Measurements from ENCODE around the gene TMEM132A.
"Not testable (repeated sequence)": the region's sequence is repeated elsewhere in the genome, so short reads cannot be mapped to it uniquely, and the experiment has no call there.

Gene TMEM132A

GRCh38 chr11:60974316-60974715 lies 50.1 kb downstream of the TMEM132A start:
- not testable (repeated sequence) for H3K9me3 ChIP-seq (ENCODE audit: insufficient read depth, low read depth, low read length); DNase-seq; H2BK120ac ChIP-seq (ENCODE audit: insufficient read depth, low read length, poor library complexity); H3K14ac ChIP-seq (ENCODE audit: low read length); H2AK5ac ChIP-seq (ENCODE audit: low read length); H3K18ac ChIP-seq (ENCODE audit: low read length); H3K27me3 ChIP-seq (ENCODE audit: insufficient read depth, low read length); H3K36me3 ChIP-seq (ENCODE audit: control insufficient read depth in 1 of 2, insufficient read depth in 2 of 2, low read length in 2 of 2); H3K79me1 ChIP-seq (ENCODE audit: low read length); H4K8ac ChIP-seq (ENCODE audit: low read depth, low read length); H3K27ac ChIP-seq (ENCODE audit: low read depth, low read length); H4K91ac ChIP-seq (ENCODE audit: low read depth, low read length); H2AFZ ChIP-seq (ENCODE audit: insufficient read depth, low read length, poor library complexity); H3K4ac ChIP-seq (ENCODE audit: low read depth, low read length); H3K4me2 ChIP-seq (ENCODE audit: low read length); H3K79me2 ChIP-seq (ENCODE audit: control insufficient read depth, insufficient read depth, low read length, poor library complexity); H3K23ac ChIP-seq (ENCODE audit: low read length); H3K9ac ChIP-seq (ENCODE audit: low read length); H2BK12ac ChIP-seq (ENCODE audit: low read length); H2BK5ac ChIP-seq (ENCODE audit: low read depth, low read length, poor library complexity); H3K4me1 ChIP-seq (ENCODE audit: control insufficient read depth in 1 of 2, insufficient read depth in 2 of 2, low read length in 2 of 2); H3K4me3 ChIP-seq (ENCODE audit: low read depth, low read length); H4K12ac ChIP-seq (ENCODE audit: low read depth, low read length)
- WGBS (ENCODE audit: extremely low coverage, insufficient coverage, insufficient read length): no CpG with 5 or more reads among the region's 13 CpGs

- Histone ChIP-seq H3K9me3 (ENCODE audit: insufficient read depth, low read depth, low read length) (no peaks in the 10 kb centered on the region), H4K91ac (ENCODE audit: low read depth, low read length) (no peak overlapping the region), H3K27me3 (ENCODE audit: insufficient read depth, low read length) (no peaks in the 10 kb centered on the region), H3K23ac (ENCODE audit: low read length) (no peak overlapping the region), H3K4me2 (ENCODE audit: low read length) (no peak overlapping the region), H2AFZ (ENCODE audit: insufficient read depth, low read length, poor library complexity) (no peak overlapping the region), H3K18ac (ENCODE audit: low read length) (no peak overlapping the region), H3K36me3 (ENCODE audit: control insufficient read depth in 1 of 2, insufficient read depth in 2 of 2, low read length in 2 of 2) (no peaks in the 10 kb centered on the region), H2BK12ac (ENCODE audit: low read length) (no peak overlapping the region), H3K4me3 (ENCODE audit: low read depth, low read length) (no peak overlapping the region), H4K8ac (ENCODE audit: low read depth, low read length) (no peak overlapping the region), H3K9ac (ENCODE audit: low read length) (no peak overlapping the region), H3K79me1 (ENCODE audit: low read length) (no peaks in the 10 kb centered on the region), H3K79me2 (ENCODE audit: control insufficient read depth, insufficient read depth, low read length, poor library complexity) (no peaks in the 10 kb centered on the region), H3K4ac (ENCODE audit: low read depth, low read length) (no peak overlapping the region), H2BK120ac (ENCODE audit: insufficient read depth, low read length, poor library complexity) (no peak overlapping the region), H2BK5ac (ENCODE audit: low read depth, low read length, poor library complexity) (no peak overlapping the region), H3K27ac (ENCODE audit: low read depth, low read length) (no peak overlapping the region), H2AK5ac (ENCODE audit: low read length) (no peak overlapping the region), H3K14ac (ENCODE audit: low read length) (no peak overlapping the region), H3K4me1 (ENCODE audit: control insufficient read depth in 1 of 2, insufficient read depth in 2 of 2, low read length in 2 of 2) (no peaks in the 10 kb centered on the region), H4K12ac (ENCODE audit: low read depth, low read length) (no peak overlapping the region)
- WGBS (ENCODE audit: extremely low coverage, insufficient coverage, insufficient read length): no CpG with 5 or more reads among the region's 6 CpGs
- no peak for DNase-seq
These were observed 50.5 kb downstream of the TMEM132A start for GRCh38 chr11:60974726-60975125.

GRCh38 chr11:60977224-60977623 lies 53.0 kb downstream of the TMEM132A start:
- no peak overlapping the region for H3K27ac ChIP-seq (ENCODE audit: low read depth, low read length)
- no peak overlapping the region for H3K4ac ChIP-seq (ENCODE audit: low read depth, low read length)
- H3K79me1 ChIP-seq (ENCODE audit: low read length): no peaks in the 10 kb centered on the region
- no peak overlapping the region for H2BK120ac ChIP-seq (ENCODE audit: insufficient read depth, low read length, poor library complexity)
- no peak overlapping the region for H2BK5ac ChIP-seq (ENCODE audit: low read depth, low read length, poor library complexity)
- H3K14ac ChIP-seq (ENCODE audit: low read length): no peak overlapping the region
- H3K36me3 ChIP-seq (ENCODE audit: control insufficient read depth in 1 of 2, insufficient read depth in 2 of 2, low read length in 2 of 2): no peaks in the 10 kb centered on the region
- H2AFZ ChIP-seq (ENCODE audit: insufficient read depth, low read length, poor library complexity): no peak overlapping the region
- no peak overlapping the region for H3K9ac ChIP-seq (ENCODE audit: low read length)
- DNase-seq: no peak
- no peaks in the 10 kb centered on the region for H3K27me3 ChIP-seq (ENCODE audit: insufficient read depth, low read length)
- no peak overlapping the region for H2BK12ac ChIP-seq (ENCODE audit: low read length)
- no peak overlapping the region for H3K4me3 ChIP-seq (ENCODE audit: low read depth, low read length)
- no peak overlapping the region for H3K23ac ChIP-seq (ENCODE audit: low read length)
- H3K4me1 ChIP-seq (ENCODE audit: control insufficient read depth in 1 of 2, insufficient read depth in 2 of 2, low read length in 2 of 2): peaks cover 0 to 2% of the 10 kb centered on the region in 2 experiments
- H3K4me2 ChIP-seq (ENCODE audit: low read length): no peak overlapping the region
- H2AK5ac ChIP-seq (ENCODE audit: low read length): no peak overlapping the region
- no peaks in the 10 kb centered on the region for H3K9me3 ChIP-seq (ENCODE audit: insufficient read depth, low read depth, low read length)
- WGBS (ENCODE audit: extremely low coverage, insufficient coverage, insufficient read length): no CpG with 5 or more reads among the region's 4 CpGs
- no peak overlapping the region for H4K8ac ChIP-seq (ENCODE audit: low read depth, low read length)
- H4K91ac ChIP-seq (ENCODE audit: low read depth, low read length): no peak overlapping the region
- H3K18ac ChIP-seq (ENCODE audit: low read length): no peak overlapping the region
- H3K79me2 ChIP-seq (ENCODE audit: control insufficient read depth, insufficient read depth, low read length, poor library complexity): no peaks in the 10 kb centered on the region
- H4K12ac ChIP-seq (ENCODE audit: low read depth, low read length): no peak overlapping the region

GRCh38 chr11:60977836-60978235 lies 53.6 kb downstream of the TMEM132A start:
- Histone ChIP-seq H3K4ac (ENCODE audit: low read depth, low read length) (no peak overlapping the region), H4K91ac (ENCODE audit: low read depth, low read length) (no peak overlapping the region), H2BK5ac (ENCODE audit: low read depth, low read length, poor library complexity) (no peak overlapping the region), H3K4me1 (ENCODE audit: control insufficient read depth in 1 of 2, insufficient read depth in 2 of 2, low read length in 2 of 2) (peaks cover 0 to 2% of the 10 kb centered on the region in 2 experiments), H3K14ac (ENCODE audit: low read length) (no peak overlapping the region), H3K18ac (ENCODE audit: low read length) (no peak overlapping the region), H2AK5ac (ENCODE audit: low read length) (no peak overlapping the region), H3K79me2 (ENCODE audit: control insufficient read depth, insufficient read depth, low read length, poor library complexity) (no peaks in the 10 kb centered on the region), H4K12ac (ENCODE audit: low read depth, low read length) (no peak overlapping the region), H3K9me3 (ENCODE audit: insufficient read depth, low read depth, low read length) (no peaks in the 10 kb centered on the region), H3K23ac (ENCODE audit: low read length) (no peak overlapping the region), H3K27me3 (ENCODE audit: insufficient read depth, low read length) (no peaks in the 10 kb centered on the region), H3K9ac (ENCODE audit: low read length) (no peak overlapping the region), H3K27ac (ENCODE audit: low read depth, low read length) (no peak overlapping the region), H4K8ac (ENCODE audit: low read depth, low read length) (no peak overlapping the region), H3K4me2 (ENCODE audit: low read length) (no peak overlapping the region), H2AFZ (ENCODE audit: insufficient read depth, low read length, poor library complexity) (no peak overlapping the region), H3K4me3 (ENCODE audit: low read depth, low read length) (no peak overlapping the region), H2BK120ac (ENCODE audit: insufficient read depth, low read length, poor library complexity) (no peak overlapping the region), H3K79me1 (ENCODE audit: low read length) (no peaks in the 10 kb centered on the region), H3K36me3 (ENCODE audit: control insufficient read depth in 1 of 2, insufficient read depth in 2 of 2, low read length in 2 of 2) (no peaks in the 10 kb centered on the region), H2BK12ac (ENCODE audit: low read length) (no peak overlapping the region)
- no peak for DNase-seq

Data from trophoblast cell (in vitro differentiated cells and primary cell).